ENCODE results near the gene LRTM2.

GRCh38 chr12:1834186-1834925 lies 14.0 kb downstream of the LRTM2 start:
- TF ChIP-seq POLR2A (IDR thresholded peaks at IDR 0.05; ENCODE audit: low read depth, low read length) (no peak), TAF1 (IDR thresholded peaks at IDR 0.05; ENCODE audit: low read depth, low read length) (no peak), POLR2AphosphoS5 (IDR thresholded peaks at IDR 0.05; ENCODE audit: low read depth, low read length) (no peak)
